Measurements from ENCODE around the gene SNTG2.

DNA sequence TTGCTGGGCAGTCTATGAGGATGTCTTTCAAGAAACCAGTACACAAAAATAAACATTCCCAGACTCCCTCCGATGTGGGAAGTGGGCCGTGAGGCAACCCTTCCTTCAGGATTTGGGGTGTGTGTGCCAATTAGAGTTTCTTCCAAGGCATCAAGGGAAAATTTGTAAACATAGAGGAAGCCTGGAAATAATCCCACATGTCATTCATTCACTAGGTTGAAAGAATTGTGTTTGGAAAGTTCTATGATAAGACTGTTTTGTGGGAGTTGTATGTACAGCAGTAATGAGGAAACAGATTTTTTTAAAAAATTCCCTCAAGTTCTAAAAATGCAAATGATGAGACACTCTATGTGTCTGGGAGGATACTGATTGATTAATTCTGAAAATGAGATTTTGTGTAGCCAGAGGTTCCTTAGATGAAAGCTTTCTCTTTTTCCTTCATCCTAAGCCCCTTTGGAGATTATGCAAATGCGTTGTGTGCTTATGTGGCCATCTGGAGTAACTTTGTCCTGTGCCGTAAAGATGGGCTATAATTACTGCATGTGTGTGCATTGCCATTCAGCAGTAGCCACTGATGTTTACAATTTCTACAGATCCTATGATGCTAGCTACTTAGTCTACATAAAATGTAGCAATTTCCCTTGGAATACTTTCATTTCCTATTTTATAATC, 354.8 kb downstream of the SNTG2 start:
- TF ChIP-seq, protein P1, sequence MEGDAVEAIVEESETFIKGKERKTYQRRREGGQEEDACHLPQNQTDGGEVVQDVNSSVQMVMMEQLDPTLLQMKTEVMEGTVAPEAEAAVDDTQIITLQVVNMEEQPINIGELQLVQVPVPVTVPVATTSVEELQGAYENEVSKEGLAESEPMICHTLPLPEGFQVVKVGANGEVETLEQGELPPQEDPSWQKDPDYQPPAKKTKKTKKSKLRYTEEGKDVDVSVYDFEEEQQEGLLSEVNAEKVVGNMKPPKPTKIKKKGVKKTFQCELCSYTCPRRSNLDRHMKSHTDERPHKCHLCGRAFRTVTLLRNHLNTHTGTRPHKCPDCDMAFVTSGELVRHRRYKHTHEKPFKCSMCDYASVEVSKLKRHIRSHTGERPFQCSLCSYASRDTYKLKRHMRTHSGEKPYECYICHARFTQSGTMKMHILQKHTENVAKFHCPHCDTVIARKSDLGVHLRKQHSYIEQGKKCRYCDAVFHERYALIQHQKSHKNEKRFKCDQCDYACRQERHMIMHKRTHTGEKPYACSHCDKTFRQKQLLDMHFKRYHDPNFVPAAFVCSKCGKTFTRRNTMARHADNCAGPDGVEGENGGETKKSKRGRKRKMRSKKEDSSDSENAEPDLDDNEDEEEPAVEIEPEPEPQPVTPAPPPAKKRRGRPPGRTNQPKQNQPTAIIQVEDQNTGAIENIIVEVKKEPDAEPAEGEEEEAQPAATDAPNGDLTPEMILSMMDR (IDR thresholded peaks at IDR 0.05) = no peak
- TF ChIP-seq POLR2AphosphoS5 (IDR thresholded peaks at IDR 0.05) (no peak), POLR2A (IDR thresholded peaks at IDR 0.05) (no peak)

Measured in prostate gland (tissue), 2 donors.